DMS114 treated with DMSO at 0.1 percent for 48 hours (cell line): ENCODE results near the gene BFSP1.
A peak's percentile ranks its signal among the peaks of the same experiment; 100 is the strongest.

Source experiments
- DNase-seq: peaks from one replicate; lab custom pipeline; 2025; ENCODE audit not compliant: unreplicated experiment; lab: John Stamatoyannopoulos, UW

The BFSP1 gene

DNA sequence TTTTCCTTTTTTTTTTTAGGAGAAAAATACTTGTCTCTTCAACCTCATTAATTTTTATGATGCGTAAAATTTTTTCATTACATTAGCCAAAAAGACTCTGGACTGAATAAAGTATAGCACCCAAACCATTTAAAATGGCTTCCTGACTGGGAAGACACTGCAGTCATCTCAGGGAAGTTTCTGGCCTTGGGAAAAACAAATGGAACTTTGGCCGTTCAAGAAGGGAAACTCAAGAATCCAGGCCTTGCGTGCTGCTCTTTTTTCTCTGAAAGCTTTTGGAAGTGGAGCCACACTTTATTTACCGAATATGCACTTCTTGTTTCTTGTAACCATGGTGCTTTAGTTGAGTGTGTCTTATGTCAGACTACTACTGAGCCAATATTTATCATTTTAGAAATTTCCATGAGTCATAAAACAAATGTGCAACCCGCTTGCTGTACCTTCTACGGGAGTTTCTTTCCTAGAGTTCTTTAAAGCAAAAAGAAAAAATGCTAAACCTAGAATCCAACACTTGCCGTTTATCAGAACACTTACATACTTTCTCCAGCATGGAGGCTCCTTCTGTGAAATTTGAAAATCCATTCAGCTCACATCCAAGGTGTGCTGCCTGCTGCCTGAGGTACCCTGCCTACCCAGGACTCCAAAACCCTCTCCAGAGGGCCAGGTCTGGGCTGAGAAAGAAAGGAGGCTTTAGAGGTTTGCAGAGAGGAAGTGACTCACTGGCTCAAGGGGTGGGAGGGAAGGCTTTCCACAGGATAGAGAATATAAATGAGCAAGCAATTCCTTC lies 27.2 kb upstream of the BFSP1 start:
- DNase-seq = no peak

- no peak for DNase-seq
These were observed 26.5 kb upstream of the BFSP1 start for GRCh38 chr20:17557675-17558006.

- DNase-seq = no peak
These were observed 25.9 kb upstream of the BFSP1 start for GRCh38 chr20:17556837-17557674.

GRCh38 chr20:17555106-17555505 lies 23.9 kb upstream of the BFSP1 start:
- no peak for DNase-seq

- DNase-seq = no peak
These were observed 18.0 kb upstream of the BFSP1 start for GRCh38 chr20:17549131-17549530.

DNA sequence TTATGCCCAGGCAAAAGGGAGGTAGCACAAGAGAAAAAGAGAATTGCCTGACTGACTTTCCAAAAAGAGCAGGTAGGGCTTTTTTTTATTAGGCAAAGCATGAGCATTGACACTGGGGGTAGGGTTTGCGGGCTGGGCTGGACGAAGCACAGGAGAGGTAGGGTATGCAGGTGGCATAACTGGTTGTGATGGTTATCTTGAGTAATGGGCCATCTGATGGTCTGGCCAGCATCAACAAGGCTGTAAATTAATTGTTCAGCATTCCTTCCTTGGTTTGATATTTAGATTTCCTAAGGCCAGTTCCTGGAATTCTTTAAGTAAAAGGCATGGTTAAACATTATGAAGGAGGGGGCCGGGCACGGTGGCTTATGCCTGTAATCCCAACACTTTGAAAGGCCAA lies 13.9 kb upstream of the BFSP1 start:
- no peak for DNase-seq

DNA sequence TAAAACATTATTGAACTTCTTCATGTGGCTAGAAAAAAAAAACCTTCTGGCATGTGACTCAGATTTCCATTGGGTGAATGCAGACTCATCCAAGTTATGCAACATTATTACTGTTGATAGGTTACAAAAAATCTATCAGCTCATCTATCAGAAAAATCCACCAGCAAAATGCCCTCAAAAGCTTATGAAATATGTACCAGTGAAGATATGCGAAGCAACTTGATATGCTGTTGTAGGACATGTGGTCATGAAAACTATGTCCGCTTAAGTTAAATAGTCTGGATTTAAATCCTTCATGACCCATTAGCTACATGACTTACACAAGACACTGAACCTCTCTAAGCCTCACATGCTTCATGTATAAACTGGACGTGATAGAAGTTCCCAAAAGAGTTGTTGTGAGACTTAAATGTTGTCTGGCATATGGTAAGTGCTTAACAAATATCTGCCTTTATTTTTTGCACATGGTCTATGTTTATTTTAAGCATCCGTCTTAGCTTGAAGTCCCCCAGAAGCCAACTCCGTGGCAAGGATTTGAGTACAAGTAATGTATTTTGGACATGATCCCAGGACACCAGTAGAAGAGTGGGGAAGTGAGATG lies 12.5 kb upstream of the BFSP1 start:
- DNase-seq = no peak

- no peak for DNase-seq
These were observed 11.8 kb upstream of the BFSP1 start for GRCh38 chr20:17542993-17543412.

GRCh38 chr20:17542481-17542880 lies 11.3 kb upstream of the BFSP1 start:
- DNase-seq = no peak

DNA sequence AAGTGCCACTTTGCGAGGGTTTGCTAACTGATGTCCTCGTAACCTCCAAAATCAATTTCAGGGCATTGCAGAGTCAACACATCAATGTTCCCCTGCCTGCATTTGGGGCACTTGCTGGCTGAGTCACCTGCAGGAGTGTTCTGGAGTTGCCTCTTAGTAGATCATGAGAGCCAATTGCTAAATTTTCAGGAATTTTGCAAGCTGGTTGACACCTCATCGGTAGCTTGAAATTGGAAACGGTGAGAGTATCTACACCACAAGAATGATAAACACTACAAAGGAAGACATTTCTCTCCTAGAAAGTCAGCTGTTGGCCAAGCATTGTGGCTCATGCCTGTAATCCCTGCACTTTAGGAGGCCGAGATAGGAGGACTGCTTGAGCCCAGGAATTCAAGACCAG lies 10.8 kb upstream of the BFSP1 start:
- no peak for DNase-seq

DNA sequence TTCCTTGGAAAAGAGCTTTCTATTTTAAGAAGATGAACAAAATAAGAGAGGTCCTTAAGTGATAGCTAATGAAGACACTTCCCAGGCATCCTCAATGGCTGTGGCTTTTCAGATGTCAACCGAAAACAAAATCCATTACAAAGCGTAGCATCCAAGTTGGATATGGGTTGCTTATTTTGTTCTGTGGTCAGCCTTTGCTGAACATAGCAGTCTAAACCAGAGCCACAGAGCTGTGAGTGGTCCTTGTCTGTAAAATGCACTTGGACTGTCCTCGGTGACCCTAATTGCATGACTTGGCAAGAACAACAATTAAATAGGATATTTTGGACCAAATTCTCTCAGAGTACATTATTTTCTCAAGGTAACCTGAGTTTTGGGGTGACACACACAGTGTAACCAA lies 10.4 kb upstream of the BFSP1 start:
- no peak for DNase-seq

DNA sequence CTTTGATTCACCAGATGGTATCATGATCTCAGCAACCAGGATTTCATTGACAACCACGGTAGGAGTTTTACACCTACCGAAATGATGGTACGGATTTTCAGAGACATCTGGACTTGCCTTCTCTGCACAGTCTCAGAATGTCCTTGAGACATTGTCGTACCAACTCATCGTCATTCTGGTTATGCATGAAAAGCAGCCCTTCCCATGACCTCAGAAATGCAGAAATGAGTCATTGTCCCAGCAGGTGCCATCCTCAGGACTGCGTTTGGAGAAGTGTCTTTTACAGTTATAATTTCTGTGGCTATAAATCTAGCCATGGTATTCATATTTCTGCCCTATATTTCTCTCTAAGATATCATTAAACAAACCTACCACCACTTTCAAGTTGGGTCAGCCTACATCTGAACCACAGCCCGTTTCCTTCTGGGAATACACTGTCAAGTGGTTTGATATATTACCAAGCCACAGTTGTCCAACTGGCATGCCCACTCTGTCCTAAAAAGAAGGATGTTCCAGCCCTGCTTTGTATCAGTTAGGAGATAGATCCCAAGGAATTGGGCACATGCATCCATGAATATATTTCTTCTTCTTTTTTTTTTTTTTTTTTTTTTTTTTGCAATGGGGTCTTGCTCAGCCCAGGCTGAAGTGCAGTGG lies 7.5 kb upstream of the BFSP1 start:
- DNase-seq = no peak

DNA sequence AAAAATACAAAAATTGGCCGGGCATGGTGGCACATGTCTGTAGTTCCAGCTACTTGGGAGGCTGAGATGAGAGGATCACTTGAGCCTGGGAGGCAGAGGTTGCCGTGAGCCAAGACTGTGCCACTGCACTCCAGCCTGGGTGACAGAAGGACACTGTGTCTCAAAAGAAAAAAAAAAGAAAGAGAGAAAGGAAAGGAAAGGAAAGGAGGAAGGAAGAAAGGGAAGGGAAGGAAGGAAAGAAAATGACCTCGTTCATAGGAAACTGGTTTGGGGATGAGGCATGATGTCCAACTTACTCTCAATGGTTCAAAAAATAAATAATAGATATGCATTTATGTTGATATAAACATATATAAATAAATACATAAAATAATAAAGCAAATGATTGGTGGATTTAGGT lies 6.8 kb upstream of the BFSP1 start:
- no peak for DNase-seq

DNA sequence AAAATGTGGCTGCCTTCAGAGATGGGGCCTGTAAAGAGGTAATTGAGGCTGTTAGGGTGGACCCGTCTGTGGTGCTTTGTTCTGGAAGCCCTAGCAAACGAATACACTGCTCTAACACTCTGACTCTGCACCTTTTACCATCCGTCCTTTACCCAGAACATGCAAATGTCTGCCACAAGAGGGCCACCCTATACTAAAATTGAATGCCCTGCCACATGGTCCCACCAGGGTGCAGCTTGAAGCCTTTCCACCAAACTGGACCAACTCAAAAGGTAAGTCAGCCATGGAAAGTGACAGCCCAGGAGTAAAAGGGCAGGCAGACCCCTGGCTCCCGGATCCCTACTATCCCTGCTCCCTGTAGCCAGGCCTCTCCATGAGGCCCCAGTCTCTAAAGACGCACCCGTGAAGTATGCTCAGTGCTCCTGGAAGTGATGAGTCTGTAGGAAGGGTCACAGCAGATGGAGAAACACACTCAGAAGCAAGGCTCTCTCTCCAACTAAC lies 5.8 kb upstream of the BFSP1 start:
- DNase-seq = peak; percentile 79

GRCh38 chr20:17534077-17534476 lies 2.9 kb upstream of the BFSP1 start:
- DNase-seq = no peak

DNA sequence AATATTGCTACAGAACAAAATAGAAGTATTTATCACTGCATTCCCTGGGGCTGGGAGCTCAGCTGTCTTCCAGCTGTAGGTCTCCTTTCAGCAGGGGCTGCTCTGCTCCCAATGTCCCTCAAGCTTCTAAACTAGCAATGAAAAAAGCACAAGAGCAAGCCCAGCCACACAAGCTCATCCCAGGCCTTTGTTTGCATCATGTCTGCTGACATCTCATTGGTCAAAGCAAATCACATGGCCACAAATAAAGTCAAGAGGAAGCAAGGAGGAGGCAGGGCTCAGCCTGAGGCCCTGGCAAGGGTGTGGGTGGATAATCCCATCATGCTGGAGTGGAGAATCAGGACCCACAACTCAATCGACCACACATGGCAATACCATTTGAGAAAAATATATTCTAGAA lies 2.2 kb upstream of the BFSP1 start:
- no peak for DNase-seq

DNA sequence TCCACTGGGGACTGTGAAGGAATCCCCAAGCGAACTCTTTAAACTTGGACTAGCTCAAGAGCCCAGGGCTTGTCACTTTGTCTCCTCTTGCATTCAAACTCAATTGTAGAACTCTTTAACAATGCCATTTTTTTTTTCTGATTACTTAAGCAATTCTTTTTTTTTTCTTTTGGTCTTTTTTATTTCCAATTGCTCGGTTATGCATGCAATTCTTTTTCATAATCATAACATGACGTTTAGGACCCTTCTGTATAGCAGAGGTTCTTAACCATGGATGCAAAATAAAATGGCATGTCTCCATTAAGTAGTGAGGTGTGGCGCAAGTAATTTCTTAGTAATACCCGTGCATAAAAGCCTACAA lies 466 bp upstream of the BFSP1 start:
- DNase-seq = no peak

DNA sequence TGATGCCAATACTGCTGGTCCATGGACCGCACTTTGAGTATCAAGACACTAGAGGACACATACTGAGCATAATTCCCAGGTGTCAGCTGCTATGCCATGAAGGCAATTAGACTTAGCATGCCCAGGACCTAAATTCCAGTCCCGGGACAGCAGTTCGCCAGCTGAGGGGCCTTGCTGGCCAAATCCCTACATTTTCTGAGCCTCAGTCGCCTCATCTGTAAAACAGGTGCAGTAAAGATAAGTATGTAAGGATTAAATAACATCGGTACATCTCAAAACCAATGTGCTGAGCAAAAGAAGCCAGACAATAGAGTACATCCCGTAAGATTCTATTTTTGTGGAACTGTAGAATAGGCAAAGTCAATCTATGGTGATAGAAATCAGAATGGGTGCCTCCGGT lies 1.0 kb downstream of the BFSP1 start:
- no peak for DNase-seq

GRCh38 chr20:17529586-17529985 lies 1.6 kb downstream of the BFSP1 start:
- no peak for DNase-seq

DNA sequence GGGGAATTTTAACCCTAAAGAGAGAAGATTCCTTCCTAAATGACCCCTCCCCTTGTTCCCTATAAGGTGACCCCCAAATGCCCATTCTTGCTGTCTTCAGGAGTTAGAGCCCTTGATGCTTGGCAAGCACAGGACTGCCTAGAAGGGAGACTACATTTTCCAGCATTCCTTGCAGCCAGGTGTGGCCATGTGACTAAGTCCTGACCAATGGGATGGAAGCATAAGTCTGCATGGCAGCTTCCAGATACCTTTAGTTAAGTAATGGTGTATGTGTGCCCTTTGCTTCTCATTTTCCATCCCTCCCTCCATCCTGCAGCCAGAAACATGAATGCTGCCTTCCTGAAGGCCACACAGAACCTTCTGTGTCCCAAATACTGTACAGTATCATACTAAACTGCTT lies 5.5 kb downstream of the BFSP1 start:
- DNase-seq = no peak

DNA sequence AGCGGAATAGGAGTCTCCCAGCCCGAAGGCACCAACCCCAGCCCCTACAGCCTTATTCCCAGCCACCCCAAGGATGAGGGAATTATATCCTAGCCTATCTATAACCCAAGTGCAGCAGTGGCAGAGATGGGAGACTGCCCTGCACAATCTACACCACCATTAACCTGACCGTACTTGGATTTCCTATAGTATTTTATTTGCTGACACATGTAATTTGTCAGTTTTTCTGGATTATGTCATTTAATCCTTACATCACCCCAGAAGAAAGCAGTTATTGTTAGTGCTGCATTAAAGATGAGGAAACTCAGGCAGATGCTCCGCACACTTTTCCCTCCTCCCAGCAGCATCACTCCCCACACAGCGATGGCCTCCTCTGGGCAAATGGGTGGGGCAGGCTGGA lies 6.0 kb downstream of the BFSP1 start:
- no peak for DNase-seq

DNA sequence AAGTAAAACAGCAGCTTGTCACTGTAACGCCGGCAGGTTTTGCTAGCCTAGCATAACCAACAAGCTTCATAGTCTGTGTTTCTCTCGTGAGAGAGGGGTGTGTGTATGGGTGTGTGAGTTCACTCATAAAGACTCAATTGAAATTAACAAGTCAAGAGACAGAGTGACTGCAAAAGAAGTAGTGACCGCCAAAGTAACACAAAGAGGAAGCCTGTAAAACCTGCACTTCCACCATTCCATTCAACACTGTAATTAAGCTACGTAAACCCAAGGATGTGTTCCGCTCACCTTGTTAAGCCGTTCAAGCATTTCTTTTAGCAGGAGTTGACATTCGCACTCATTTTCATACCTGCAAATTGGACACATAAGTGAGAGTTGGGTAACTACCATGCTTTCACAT lies 6.6 kb downstream of the BFSP1 start:
- no peak for DNase-seq
